GM18507 (cell line): ENCODE data around the gene PLXDC2.

Source experiments
- DNase-seq: peaks from one replicate; pipeline ENCODE4 v3.0.0; 2011; ENCODE audit warnings: low read depth; ENCODE audit not compliant: insufficient read length; ENCODE audit errors: extremely low spot score
- FAIRE-seq: peaks from 2 replicates; lab custom pipeline; 2011; peaks lifted over from hg19 to GRCh38; lab: Jason Lieb, UNC

Gene PLXDC2

GRCh38 chr10:19847321-19847720 lies 31.1 kb downstream of the PLXDC2 start:
- DNase-seq (no peak), FAIRE-seq (no peak)

- DNase-seq (no peak), FAIRE-seq (no peak)
These were observed 32.2 kb downstream of the PLXDC2 start for GRCh38 chr10:19848226-19848985.

GRCh38 chr10:19853831-19854230 lies 37.6 kb downstream of the PLXDC2 start:
- no peak for DNase-seq
- no peak for FAIRE-seq

DNA sequence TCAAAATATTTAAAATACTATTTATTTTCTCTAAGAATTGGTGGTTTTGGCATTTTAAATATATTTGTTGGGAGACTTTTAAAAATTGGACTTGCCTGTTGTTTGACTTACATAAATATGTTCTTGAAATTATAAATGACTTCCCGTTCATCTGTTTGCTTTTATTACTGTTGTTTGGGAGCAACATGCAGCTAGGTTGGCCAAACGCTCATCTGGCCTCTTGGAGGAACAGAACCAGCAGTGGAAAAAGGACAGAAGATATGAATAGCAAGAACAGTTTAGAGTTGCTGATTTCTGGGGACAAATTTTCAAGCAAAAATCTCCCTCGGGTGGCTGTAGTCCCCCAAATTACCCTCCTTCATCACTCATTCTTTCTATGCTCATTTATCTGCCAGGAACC lies 41.6 kb downstream of the PLXDC2 start:
- FAIRE-seq (no peak), DNase-seq (no peak)

GRCh38 chr10:19860107-19860506 lies 43.9 kb downstream of the PLXDC2 start:
- FAIRE-seq (no peak), DNase-seq (no peak)

DNA sequence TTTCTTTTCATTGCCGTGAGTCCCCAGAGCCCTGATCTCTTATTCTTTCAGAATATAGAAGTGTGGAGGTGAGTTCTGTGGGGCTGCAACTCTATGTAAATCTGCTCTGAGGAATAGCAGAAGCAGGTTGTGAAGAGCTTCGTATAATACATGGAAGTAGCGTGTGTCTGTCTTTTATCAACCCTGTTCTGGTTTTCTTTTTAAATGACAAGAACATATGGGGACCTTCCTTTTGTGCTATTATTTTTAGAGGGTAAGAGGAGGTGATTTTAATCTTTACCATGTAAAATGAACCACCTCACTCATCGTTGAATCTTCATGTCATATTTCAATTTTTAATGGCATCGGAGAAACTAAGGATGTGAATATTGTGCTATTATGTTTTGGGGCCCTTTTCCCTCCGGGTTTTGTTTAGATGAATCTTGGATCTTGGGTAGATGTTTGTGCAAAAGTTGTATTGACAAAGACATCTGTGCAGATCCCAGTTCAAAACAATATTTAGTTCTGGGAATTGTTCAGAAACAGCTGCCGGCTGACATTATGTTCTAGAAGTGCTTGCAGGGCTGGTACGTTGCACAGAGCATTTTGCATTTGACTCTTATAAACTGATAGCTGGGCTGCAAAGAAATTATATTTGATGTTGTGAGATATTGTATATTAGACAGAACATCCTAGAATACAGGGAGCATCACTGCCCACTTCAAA lies 46.7 kb downstream of the PLXDC2 start:
- DNase-seq (no peak), FAIRE-seq (no peak)

- FAIRE-seq (no peak), DNase-seq (no peak)
These were observed 49.4 kb downstream of the PLXDC2 start for GRCh38 chr10:19865676-19866075.

DNA sequence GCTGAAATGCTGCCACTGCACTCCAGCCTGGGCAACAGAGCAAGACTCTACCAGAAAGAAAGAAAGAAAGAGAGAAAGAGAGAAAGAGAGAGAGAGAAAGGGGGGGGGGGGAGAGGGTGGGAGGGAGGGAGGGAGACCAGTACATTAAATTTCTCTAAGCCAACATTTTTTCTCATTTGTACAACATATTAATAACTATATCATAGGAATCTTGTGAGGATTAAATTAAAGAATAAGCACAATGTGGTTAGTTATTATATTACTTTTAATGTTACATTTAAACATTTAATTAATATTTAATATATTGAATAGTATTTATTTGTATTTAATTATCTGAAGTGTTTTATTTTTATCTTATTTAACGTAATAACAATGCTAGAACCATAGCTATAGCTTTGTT lies 53.1 kb downstream of the PLXDC2 start:
- DNase-seq: no peak
- no peak for FAIRE-seq

DNA sequence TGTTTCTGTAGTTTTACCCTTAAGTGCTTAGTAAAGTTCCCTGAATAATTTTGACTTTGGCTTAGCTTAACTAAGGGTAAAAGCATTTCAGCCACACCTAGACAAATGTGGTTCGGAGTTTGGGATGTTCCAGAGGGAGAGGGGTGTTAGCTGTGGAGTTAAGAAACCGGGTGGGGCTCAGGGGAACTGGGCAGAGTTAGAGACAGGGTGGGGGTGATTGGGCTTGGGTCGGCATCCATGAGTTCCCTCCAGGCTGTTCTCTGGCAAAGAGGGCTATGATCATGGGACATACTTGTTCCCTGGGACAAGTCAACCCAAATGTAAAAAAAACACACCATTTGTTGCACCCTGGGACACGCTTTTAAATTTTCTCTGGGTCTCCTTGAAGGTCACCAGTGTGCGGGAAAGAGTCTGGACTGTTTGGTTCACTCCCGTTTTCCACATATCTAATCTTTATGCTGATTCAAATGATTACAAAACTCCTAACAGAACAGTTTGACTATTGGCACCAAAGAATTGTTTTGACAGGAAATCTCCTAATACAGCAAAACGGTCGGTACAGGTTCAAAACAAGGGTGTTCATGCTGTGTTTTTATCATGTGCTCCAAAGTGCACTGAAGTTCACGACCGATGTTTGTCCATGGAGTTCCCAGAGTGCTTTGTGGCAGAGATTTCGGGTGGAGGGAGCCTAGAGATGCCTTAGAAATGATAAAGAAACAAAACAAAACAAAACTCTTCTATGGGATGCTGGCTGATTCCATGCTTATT lies 56.5 kb downstream of the PLXDC2 start:
- DNase-seq (no peak), FAIRE-seq (no peak)

GRCh38 chr10:19874190-19874589 lies 58.0 kb downstream of the PLXDC2 start:
- DNase-seq (no peak), FAIRE-seq (no peak)

GRCh38 chr10:19874791-19875190 lies 58.6 kb downstream of the PLXDC2 start:
- no peak for FAIRE-seq

DNA sequence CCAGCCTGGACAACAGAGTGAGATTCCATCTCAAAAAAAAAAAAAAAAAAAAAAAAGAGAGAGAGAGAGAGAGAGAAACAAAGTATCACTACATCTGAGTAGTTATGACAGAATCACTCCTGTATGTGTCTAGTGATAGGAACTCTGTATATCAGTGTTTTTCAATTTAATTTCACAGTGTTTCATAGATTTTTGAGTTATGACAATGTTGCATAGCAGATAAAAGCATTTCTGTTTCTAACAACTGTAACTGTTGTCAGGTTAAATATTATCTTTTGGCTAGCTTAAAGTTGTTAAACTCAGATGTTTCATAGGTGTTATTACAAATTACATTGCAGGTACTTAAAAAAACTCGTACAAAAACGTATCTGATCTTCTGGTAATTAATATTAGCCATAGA lies 60.3 kb downstream of the PLXDC2 start:
- no peak for FAIRE-seq
- DNase-seq: no peak

More at GRCh38 chr10:19874791-19875190, 58.6 kb downstream of the PLXDC2 start:
- DNase-seq: no peak

DNA sequence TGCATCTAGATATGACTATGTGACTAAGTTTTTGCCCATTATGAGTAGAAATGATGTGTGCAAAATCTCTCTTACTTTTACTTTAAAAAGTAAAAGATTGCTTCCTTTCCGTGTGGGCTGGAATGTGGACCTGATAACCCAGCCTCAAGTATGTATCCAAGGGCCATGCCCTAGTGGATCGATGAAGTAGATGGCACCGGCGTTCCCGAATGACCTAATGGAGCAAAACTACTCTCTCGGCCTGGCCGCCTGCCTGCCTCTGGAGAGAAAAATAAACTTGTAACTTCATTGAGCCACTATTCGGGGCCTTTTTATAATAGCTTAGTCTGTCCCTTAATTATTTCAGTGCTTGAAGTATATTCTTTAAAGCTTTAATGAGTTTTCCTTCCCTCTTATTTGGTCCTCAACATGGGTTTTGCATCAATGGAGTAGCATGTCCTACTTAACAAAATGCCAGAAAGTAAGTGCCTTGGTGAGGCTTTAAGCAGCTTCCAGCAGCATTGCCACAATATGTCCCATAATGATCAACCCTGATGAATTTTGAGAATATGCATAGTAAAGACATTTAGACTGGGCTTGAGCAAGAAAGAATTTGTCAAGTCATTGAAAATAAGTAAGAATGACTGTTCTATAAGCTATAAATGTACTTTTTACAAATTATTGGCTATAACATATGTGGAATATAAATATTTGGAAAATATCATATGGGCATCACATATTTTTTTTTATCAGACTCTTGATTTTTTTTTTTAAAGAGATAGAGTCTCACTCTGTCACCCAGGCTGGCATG lies 61.4 kb downstream of the PLXDC2 start:
- no peak for FAIRE-seq
- DNase-seq: no peak

- no peak for DNase-seq
- FAIRE-seq: no peak
These were observed 66.4 kb downstream of the PLXDC2 start for GRCh38 chr10:19882621-19883020.

GRCh38 chr10:19888061-19888660 lies 71.9 kb downstream of the PLXDC2 start:
- FAIRE-seq: no peak
- no peak for DNase-seq

GRCh38 chr10:19889256-19889655 lies 73.0 kb downstream of the PLXDC2 start:
- DNase-seq (no peak), FAIRE-seq (no peak)

DNA sequence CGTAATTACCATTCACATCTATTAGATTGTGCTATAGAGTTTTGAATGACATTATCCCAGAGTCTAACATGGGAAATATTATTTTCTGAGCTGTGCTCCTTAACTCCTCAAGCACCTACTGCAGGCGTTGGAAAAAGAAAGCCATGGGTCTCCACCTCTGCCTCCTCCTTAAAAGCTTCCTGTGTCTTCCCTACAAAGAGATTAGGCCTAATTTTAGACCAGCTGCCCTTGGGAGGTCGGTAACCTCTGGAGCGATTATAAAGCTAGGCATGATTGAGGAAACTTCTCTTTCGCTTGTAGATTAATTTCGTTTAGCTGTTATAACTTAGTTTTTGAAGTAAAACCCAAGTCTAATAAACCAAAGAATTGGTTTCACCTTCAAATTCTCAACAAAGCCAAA lies 75.2 kb downstream of the PLXDC2 start:
- FAIRE-seq: no peak
- no peak for DNase-seq

DNA sequence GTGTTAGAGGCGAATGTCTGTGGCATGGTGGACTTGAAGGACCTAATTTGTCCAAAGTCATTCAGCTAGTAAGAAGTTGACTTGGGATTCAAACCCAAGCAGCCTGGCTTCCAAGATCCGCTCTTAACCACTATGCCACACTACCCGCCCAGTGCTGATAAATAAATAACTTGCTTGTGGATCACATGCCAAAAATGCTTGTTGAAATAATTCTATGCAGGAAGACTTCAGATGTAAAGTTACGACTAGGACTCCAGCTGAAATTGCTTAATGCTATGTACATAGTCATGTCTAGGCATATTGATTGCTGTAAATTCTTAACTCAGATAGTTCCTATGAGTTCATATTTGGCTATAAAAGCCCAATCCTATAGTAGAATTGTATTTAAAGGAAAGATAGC lies 76.0 kb downstream of the PLXDC2 start:
- FAIRE-seq (no peak), DNase-seq (no peak)

GRCh38 chr10:19892677-19893076 lies 76.4 kb downstream of the PLXDC2 start:
- DNase-seq (no peak), FAIRE-seq (no peak)
